Epithelial cell of esophagus (primary cell): ENCODE results near the gene IGFBP2.

Experiments
- DNase-seq: peaks from one replicate; pipeline ENCODE4 v3.0.0; 2010; ENCODE audit warnings: low read depth
- H3K4me3 ChIP-seq: 2 replicates; pipeline ENCODE4 v1.5.1; 2011; ENCODE audit warnings: mild to moderate bottlenecking, low read length, control low read depth
- CTCF ChIP-seq: IDR thresholded peaks from 2 replicates; pipeline ENCODE4 v1.5.1; 2011; ENCODE audit warnings: low read depth, mild to moderate bottlenecking, low read length, control low read depth, inconsistent platforms; ENCODE audit not compliant: insufficient read depth; ENCODE audit errors: missing control alignments

Gene IGFBP2

GRCh38 chr2:216694082-216694825 is 61.0 kb downstream of the IGFBP2 start:
- peak; percentile 57 for DNase-seq
- TF ChIP-seq CTCF, result no peak
- peak overlapping the region; percentile 40 for H3K4me3 ChIP-seq

- no peak for TF ChIP-seq CTCF
Measured at GRCh38 chr2:216694826-216695217, 61.6 kb downstream of the IGFBP2 start.

GRCh38 chr2:216695401-216695821 is 62.2 kb downstream of the IGFBP2 start, which contains the start of gene IGFBP5:
TSS of gene IGFBP5 (minus strand) at chr2:216695549. CDS start at chr2:216694775, 774 bp downstream.
- DNase-seq, result peak; percentile 54
- H3K4me3 ChIP-seq, result peak within 1 kb of the TSS; percentile 40
- no peak for TF ChIP-seq CTCF

More at GRCh38 chr2:216694826-216695217, 61.6 kb downstream of the IGFBP2 start:
- peak overlapping the region; percentile 3 for H3K4me3 ChIP-seq
- no peak for DNase-seq

GRCh38 chr2:216696321-216696720 is 63.1 kb downstream of the IGFBP2 start:
- H3K4me3 ChIP-seq, result no peak overlapping the region
- TF ChIP-seq CTCF, result no peak
- no peak for DNase-seq

GRCh38 chr2:216696751-216697560 is 63.7 kb downstream of the IGFBP2 start:
- peak; percentile 68 for TF ChIP-seq CTCF
- peak; percentile 46 for DNase-seq
- no peak overlapping the region for H3K4me3 ChIP-seq

GRCh38 chr2:216698293-216698692 is 65.1 kb downstream of the IGFBP2 start:
- no peak for TF ChIP-seq CTCF
- DNase-seq, result no peak
- H3K4me3 ChIP-seq, result no peak overlapping the region
